Measurements from ENCODE around the gene SOST.
"Not testable (repeated sequence)": the region's sequence is repeated elsewhere in the genome, so short reads cannot be mapped to it uniquely, and the experiment has no call there.

SOST gene

GRCh38 chr17:43758497-43759174 lies at the start of gene SOST:
SOST (minus strand) TSS chr17:43758791; CDS start chr17:43758741, 50 bp downstream.
- Histone ChIP-seq H3K36me3 (ENCODE audit: insufficient read depth, low read depth, low read length) (no peaks in the 10 kb centered on the region), H3K9ac (ENCODE audit: low read depth, low read length) (peak within 1 kb of the TSS; percentile 52; the same call in 1 of the 2 replicates), H3K27me3 (ENCODE audit: insufficient read depth, low read length) (peaks cover 44% of the 10 kb centered on the region), H3K9me3 (ENCODE audit: insufficient read depth, low read depth, low read length) (no peaks in the 10 kb centered on the region), H3K27ac (ENCODE audit: low read length) (peak within 1 kb of the TSS; percentile 1), H3K4me3 (ENCODE audit: low read length) (no peak within 1 kb of the TSS; the same call in 1 of the 2 replicates), H3K4me1 (ENCODE audit: insufficient read depth, low read length) (peaks cover 16% of the 10 kb centered on the region)

- Histone ChIP-seq H3K9me3 (ENCODE audit: insufficient read depth, low read depth, low read length) (no peaks in the 10 kb centered on the region), H3K4me3 (ENCODE audit: low read length) (no peak overlapping the region), H3K27me3 (ENCODE audit: insufficient read depth, low read length) (no peaks in the 10 kb centered on the region), H3K4me1 (ENCODE audit: insufficient read depth, low read length) (peaks cover 19% of the 10 kb centered on the region), H3K9ac (ENCODE audit: low read depth, low read length) (no peak overlapping the region), H3K36me3 (ENCODE audit: insufficient read depth, low read depth, low read length) (peaks cover 5% of the 10 kb centered on the region; the same call in 1 of the 2 replicates), H3K27ac (ENCODE audit: low read length) (no peak overlapping the region)
These were observed 49.5 kb upstream of the SOST start for GRCh38 chr17:43808076-43808475.

- no peak overlapping the region for H3K27ac ChIP-seq (ENCODE audit: low read length)
These were observed 46.5 kb upstream of the SOST start for GRCh38 chr17:43805117-43805516.

DNA sequence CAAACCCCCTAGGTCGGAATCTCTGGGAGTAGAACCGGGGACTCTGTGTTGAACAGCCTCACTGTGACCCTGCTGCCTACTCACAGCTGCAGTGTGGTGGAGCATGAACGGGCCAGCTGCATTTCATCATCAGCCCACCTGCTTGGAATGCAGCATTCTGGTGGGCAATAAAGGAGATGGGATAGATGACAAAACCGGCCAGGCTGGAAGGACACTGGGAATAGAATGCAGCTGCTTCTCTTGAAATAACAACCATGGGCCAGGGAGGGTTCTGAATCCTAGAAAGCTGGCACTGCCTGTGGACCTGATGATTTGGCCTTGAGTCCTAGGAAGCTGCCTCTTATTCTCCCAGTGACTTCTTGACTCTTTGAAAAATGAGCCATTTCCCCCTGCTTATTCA lies 45.2 kb upstream of the SOST start:
- Histone ChIP-seq H3K27me3 (ENCODE audit: insufficient read depth, low read length) (no peaks in the 10 kb centered on the region), H3K4me1 (ENCODE audit: insufficient read depth, low read length) (peaks cover 28% of the 10 kb centered on the region), H3K9ac (ENCODE audit: low read depth, low read length) (peak overlapping the region; percentile 5; the same call in 1 of the 2 replicates), H3K4me3 (ENCODE audit: low read length) (peak overlapping the region; percentile 29; the same call in 1 of the 2 replicates), H3K27ac (ENCODE audit: low read length) (no peak overlapping the region), H3K36me3 (ENCODE audit: insufficient read depth, low read depth, low read length) (peaks cover 4% of the 10 kb centered on the region; the same call in 1 of the 2 replicates), H3K9me3 (ENCODE audit: insufficient read depth, low read depth, low read length) (peaks cover 4% of the 10 kb centered on the region; the same call in 1 of the 2 replicates)

More at GRCh38 chr17:43805117-43805516, 46.5 kb upstream of the SOST start:
- H3K4me3 ChIP-seq (ENCODE audit: low read length) = no peak overlapping the region
- peaks cover 5% of the 10 kb centered on the region; the same call in 1 of the 2 replicates for H3K36me3 ChIP-seq (ENCODE audit: insufficient read depth, low read depth, low read length)
- H3K4me1 ChIP-seq (ENCODE audit: insufficient read depth, low read length) = peaks cover 28% of the 10 kb centered on the region
- no peak overlapping the region for H3K9ac ChIP-seq (ENCODE audit: low read depth, low read length)
- no peaks in the 10 kb centered on the region for H3K27me3 ChIP-seq (ENCODE audit: insufficient read depth, low read length)
- H3K9me3 ChIP-seq (ENCODE audit: insufficient read depth, low read depth, low read length) = no peaks in the 10 kb centered on the region

GRCh38 chr17:43801844-43802243 lies 43.3 kb upstream of the SOST start:
- peaks cover 28% of the 10 kb centered on the region for H3K4me1 ChIP-seq (ENCODE audit: insufficient read depth, low read length)
- peaks cover 9% of the 10 kb centered on the region; the same call in 1 of the 2 replicates for H3K9me3 ChIP-seq (ENCODE audit: insufficient read depth, low read depth, low read length)
- no peak overlapping the region for H3K27ac ChIP-seq (ENCODE audit: low read length)
- H3K27me3 ChIP-seq (ENCODE audit: insufficient read depth, low read length) = no peaks in the 10 kb centered on the region
- H3K36me3 ChIP-seq (ENCODE audit: insufficient read depth, low read depth, low read length) = no peaks in the 10 kb centered on the region
- no peak overlapping the region for H3K9ac ChIP-seq (ENCODE audit: low read depth, low read length)
- H3K4me3 ChIP-seq (ENCODE audit: low read length) = no peak overlapping the region

- H3K27ac ChIP-seq (ENCODE audit: low read length) = no peak overlapping the region
- H3K9me3 ChIP-seq (ENCODE audit: insufficient read depth, low read depth, low read length) = peaks cover 9% of the 10 kb centered on the region; the same call in 1 of the 2 replicates
- no peaks in the 10 kb centered on the region for H3K27me3 ChIP-seq (ENCODE audit: insufficient read depth, low read length)
- no peak overlapping the region for H3K4me3 ChIP-seq (ENCODE audit: low read length)
- H3K4me1 ChIP-seq (ENCODE audit: insufficient read depth, low read length) = peaks cover 28% of the 10 kb centered on the region
- H3K9ac ChIP-seq (ENCODE audit: low read depth, low read length) = no peak overlapping the region
- no peaks in the 10 kb centered on the region for H3K36me3 ChIP-seq (ENCODE audit: insufficient read depth, low read depth, low read length)
These were observed 42.1 kb upstream of the SOST start for GRCh38 chr17:43800736-43801135.

DNA sequence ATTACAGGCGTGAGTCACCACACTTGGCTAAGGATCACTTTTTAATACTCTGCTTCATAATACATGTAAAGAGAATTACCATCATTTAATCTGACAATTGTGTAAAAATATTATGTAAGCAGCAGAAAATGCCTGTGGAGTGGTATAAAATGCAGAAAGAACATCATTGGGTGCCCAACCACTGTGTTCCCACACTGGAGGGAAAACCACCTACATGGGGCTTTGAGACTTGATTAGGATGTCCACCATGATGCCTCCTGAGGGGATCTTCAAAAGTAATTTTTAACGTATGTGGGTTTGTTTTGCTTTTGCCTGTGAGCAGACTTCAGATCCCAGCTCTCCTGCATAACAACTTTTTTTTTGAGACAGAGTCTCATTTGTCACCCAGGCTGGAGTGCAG lies 40.5 kb upstream of the SOST start:
- Histone ChIP-seq H3K9me3 (ENCODE audit: insufficient read depth, low read depth, low read length) (peaks cover 9% of the 10 kb centered on the region; the same call in 1 of the 2 replicates), H3K4me1 (ENCODE audit: insufficient read depth, low read length) (peaks cover 18% of the 10 kb centered on the region), H3K36me3 (ENCODE audit: insufficient read depth, low read depth, low read length) (no peaks in the 10 kb centered on the region), H3K9ac (ENCODE audit: low read depth, low read length) (no peak overlapping the region), H3K27ac (ENCODE audit: low read length) (no peak overlapping the region), H3K27me3 (ENCODE audit: insufficient read depth, low read length) (no peaks in the 10 kb centered on the region), H3K4me3 (ENCODE audit: low read length) (no peak overlapping the region)

DNA sequence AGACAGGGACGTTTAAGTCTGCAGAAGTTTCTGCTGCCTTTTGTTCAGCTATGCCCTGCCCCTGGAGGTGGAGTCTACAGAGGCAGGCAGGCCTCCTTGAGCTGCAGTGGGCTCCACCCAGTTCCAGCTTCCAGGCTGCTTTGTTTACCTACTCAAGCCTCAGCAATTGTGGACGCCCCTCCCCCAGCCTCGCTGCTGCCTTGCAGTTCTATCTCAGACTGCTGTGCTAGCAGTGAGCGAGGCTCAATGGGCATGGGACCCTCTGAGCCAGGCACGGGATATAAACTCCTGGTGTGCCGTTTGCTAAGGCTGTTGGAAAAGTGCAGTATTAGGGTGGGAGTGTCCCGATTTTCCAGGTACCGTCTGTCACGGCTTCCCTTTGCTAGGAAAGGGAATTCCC lies 39.4 kb upstream of the SOST start:
- H3K4me1 ChIP-seq (ENCODE audit: insufficient read depth, low read length); H3K9me3 ChIP-seq (ENCODE audit: insufficient read depth, low read depth, low read length); H3K36me3 ChIP-seq (ENCODE audit: insufficient read depth, low read depth, low read length); H3K27ac ChIP-seq (ENCODE audit: low read length); H3K27me3 ChIP-seq (ENCODE audit: insufficient read depth, low read length); H3K9ac ChIP-seq (ENCODE audit: low read depth, low read length); H3K4me3 ChIP-seq (ENCODE audit: low read length): not testable (repeated sequence)

DNA sequence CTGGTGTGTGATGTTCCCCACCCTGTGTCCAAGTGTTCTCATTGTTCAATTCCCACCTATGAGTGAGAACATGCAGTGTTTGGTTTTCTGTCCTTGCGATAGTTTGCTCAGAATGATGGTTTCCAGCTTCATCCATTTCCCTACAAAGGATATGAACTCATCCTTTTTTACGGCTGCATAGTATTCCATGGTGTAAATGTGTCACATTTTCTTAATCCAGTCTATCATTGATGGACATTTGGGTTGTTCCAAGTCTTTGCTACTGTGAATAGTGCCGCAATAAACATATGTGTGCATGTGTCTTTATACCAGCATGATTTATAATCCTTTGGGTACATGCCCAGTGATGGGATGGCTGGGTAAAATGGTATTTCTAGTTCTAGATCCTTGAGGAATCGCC lies 34.1 kb upstream of the SOST start:
- H3K36me3 ChIP-seq (ENCODE audit: insufficient read depth, low read depth, low read length); H3K4me3 ChIP-seq (ENCODE audit: low read length); H3K27ac ChIP-seq (ENCODE audit: low read length); H3K4me1 ChIP-seq (ENCODE audit: insufficient read depth, low read length); H3K27me3 ChIP-seq (ENCODE audit: insufficient read depth, low read length); H3K9ac ChIP-seq (ENCODE audit: low read depth, low read length); H3K9me3 ChIP-seq (ENCODE audit: insufficient read depth, low read depth, low read length): not testable (repeated sequence)

DNA sequence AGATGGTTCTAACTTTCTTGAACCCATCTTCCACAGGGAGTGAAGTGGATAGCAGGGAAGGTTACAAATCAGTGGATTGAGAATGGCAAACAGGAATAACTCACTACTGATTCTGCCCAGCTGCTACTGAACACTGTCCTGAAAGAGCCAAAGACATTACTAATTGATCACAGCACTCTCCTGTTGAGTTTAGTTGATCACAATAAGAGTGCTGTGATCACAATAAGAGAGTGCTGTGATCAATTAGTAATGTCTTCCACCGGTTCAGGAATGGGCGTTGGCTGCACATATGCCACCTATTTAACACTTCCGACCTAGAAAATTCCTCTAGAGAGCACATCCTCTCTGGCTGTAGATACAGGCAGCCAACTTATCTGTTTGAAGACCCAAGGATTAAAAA lies 33.0 kb upstream of the SOST start:
- Histone ChIP-seq H3K4me1 (ENCODE audit: insufficient read depth, low read length) (no peaks in the 10 kb centered on the region; the same call in 1 of the 2 replicates), H3K9me3 (ENCODE audit: insufficient read depth, low read depth, low read length) (no peaks in the 10 kb centered on the region), H3K4me3 (ENCODE audit: low read length) (peak overlapping the region; percentile 33; the same call in 1 of the 2 replicates), H3K27ac (ENCODE audit: low read length) (no peak overlapping the region), H3K36me3 (ENCODE audit: insufficient read depth, low read depth, low read length) (no peaks in the 10 kb centered on the region), H3K9ac (ENCODE audit: low read depth, low read length) (no peak overlapping the region), H3K27me3 (ENCODE audit: insufficient read depth, low read length) (no peaks in the 10 kb centered on the region)

DNA sequence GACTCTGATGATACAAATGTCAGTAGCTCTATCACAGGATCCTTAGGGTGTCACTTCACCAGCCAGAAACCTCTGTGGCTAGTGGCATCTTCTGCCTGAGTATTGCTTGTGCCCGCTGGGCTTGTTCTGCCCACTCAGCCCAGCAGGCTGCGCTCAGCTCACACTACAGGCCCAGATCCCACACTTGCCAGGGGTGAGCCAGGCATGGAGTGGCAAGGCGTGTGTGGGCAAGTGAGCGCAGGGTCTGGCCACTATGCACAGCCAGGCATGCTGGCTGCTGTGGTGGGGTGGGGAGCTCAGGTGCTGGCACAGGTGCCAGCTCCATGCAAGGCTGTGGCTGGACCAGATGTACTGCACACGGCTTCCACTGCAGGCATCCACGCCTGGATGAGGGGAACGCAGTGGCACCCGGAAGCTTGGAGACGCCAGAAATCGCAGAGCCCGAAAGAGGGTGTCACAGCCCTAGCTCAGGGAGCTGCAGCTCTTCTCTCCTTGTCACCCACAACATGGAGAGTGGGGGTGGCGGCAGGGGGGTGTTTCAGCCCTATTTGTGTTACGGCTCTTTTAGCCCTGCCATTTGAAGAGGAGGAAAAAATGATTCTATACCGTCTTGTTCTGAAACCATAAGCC lies 31.8 kb upstream of the SOST start:
- H3K27ac ChIP-seq (ENCODE audit: low read length) = no peak overlapping the region

GRCh38 chr17:43789482-43789881 lies 30.9 kb upstream of the SOST start:
- H3K27me3 ChIP-seq (ENCODE audit: insufficient read depth, low read length) = no peaks in the 10 kb centered on the region
- no peaks in the 10 kb centered on the region for H3K9me3 ChIP-seq (ENCODE audit: insufficient read depth, low read depth, low read length)
- no peaks in the 10 kb centered on the region; the same call in 1 of the 2 replicates for H3K4me1 ChIP-seq (ENCODE audit: insufficient read depth, low read length)
- no peaks in the 10 kb centered on the region for H3K36me3 ChIP-seq (ENCODE audit: insufficient read depth, low read depth, low read length)
- no peak overlapping the region for H3K9ac ChIP-seq (ENCODE audit: low read depth, low read length)
- H3K27ac ChIP-seq (ENCODE audit: low read length) = no peak overlapping the region
- H3K4me3 ChIP-seq (ENCODE audit: low read length) = no peak overlapping the region

More for the DNA sequence above, 31.8 kb upstream of the SOST start:
- Histone ChIP-seq H3K36me3 (ENCODE audit: insufficient read depth, low read depth, low read length) (no peaks in the 10 kb centered on the region), H3K4me1 (ENCODE audit: insufficient read depth, low read length) (no peaks in the 10 kb centered on the region; the same call in 1 of the 2 replicates), H3K9ac (ENCODE audit: low read depth, low read length) (no peak overlapping the region), H3K4me3 (ENCODE audit: low read length) (no peak overlapping the region), H3K9me3 (ENCODE audit: insufficient read depth, low read depth, low read length) (no peaks in the 10 kb centered on the region), H3K27me3 (ENCODE audit: insufficient read depth, low read length) (no peaks in the 10 kb centered on the region)
